RWPE2 (cell line): ENCODE results near the gene PDLIM7.

Experiments used
- ATAC-seq: fragments of 200-7000 bp; cut with Tn5 transposase; 3 replicates; pipeline ENCODE4 v1.9.1; 2021; ENCODE audit warnings: low read depth
- DNase-seq: peaks from one replicate; pipeline ENCODE4 v3.0.0-alpha.2; 2020; ENCODE audit warnings: low spot score
- H3K27ac ChIP-seq: fragments of 450-650 bp; 2 replicates; pipeline ENCODE4 v1.5.1; 2017; ENCODE audit warnings: mild to moderate bottlenecking; ENCODE audit not compliant: poor library complexity, severe bottlenecking
- H3K27me3 ChIP-seq: fragments of 250-450 bp; sonication (Bioruptor Pico); 2 replicates; pipeline ENCODE4 v1.5.1; 2021; ENCODE audit warnings: mild to moderate bottlenecking, moderate library complexity; ENCODE audit not compliant: insufficient read depth, poor library complexity, severe bottlenecking
- H3K36me3 ChIP-seq: fragments of 250-450 bp; sonication (Bioruptor Pico); 2 replicates; pipeline ENCODE4 v1.5.1; 2020; ENCODE audit warnings: low read depth, mild to moderate bottlenecking, moderate library complexity
- H3K4me1 ChIP-seq: fragments of 250-450 bp; sonication (Bioruptor Pico); 2 replicates; pipeline ENCODE4 v1.5.1; 2021; ENCODE audit warnings: mild to moderate bottlenecking, moderate library complexity; ENCODE audit not compliant: insufficient read depth, poor library complexity, severe bottlenecking
- H3K4me3 ChIP-seq: fragments of 250-450 bp; sonication (Bioruptor Pico); 2 replicates; pipeline ENCODE4 v1.5.1; 2021; ENCODE audit warnings: mild to moderate bottlenecking, moderate library complexity; ENCODE audit not compliant: severe bottlenecking
- H3K9me3 ChIP-seq: fragments of 250-450 bp; sonication (Bioruptor Pico); 2 replicates; pipeline ENCODE4 v1.5.1; 2021; ENCODE audit warnings: mild to moderate bottlenecking, moderate library complexity; ENCODE audit not compliant: severe bottlenecking
- CTCF ChIP-seq: fragments of 450-650 bp; IDR thresholded peaks from one replicate; pipeline ENCODE4 v1.5.1; 2017; ENCODE audit warnings: mild to moderate bottlenecking, moderate library complexity; ENCODE audit not compliant: poor library complexity, severe bottlenecking

PDLIM7 gene

DNA sequence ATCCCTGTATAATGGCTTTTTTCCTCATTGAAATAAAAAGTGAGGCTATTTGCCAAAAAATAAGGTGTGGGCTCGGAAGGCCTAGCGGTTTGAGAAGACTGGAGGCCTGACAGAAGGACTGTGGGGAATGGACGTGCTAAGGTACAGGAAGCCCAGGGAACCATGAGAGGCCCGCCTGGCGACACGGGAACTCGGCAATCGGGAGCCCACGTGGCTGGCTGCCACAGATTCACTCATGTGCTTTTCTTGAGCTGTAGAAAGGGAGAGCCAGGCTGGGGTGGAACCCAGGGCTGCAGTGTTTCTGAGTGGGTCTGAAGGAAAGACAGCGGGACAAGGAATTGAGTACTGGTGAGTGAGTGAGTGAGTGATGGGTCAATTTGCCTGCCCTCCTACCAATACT, 31.2 kb upstream of the PDLIM7 start:
- DNase-seq (peak; percentile 57), ATAC-seq (no peak)
- Histone ChIP-seq H3K4me1 (no peaks in the 10 kb centered on the region), H3K9me3 (no peaks in the 10 kb centered on the region), H3K4me3 (no peak overlapping the region), H3K27me3 (no peaks in the 10 kb centered on the region), H3K36me3 (peaks cover 77% of the 10 kb centered on the region), H3K27ac (no peak overlapping the region)
- no peak for TF ChIP-seq CTCF

GRCh38 chr5:177527595-177527994, 30.2 kb upstream of the PDLIM7 start:
- TF ChIP-seq CTCF, result no peak
- H3K9me3 ChIP-seq, result no peaks in the 10 kb centered on the region

GRCh38 chr5:177526791-177527190, 29.4 kb upstream of the PDLIM7 start:
- no peak for DNase-seq
- Histone ChIP-seq H3K4me3 (no peak overlapping the region), H3K27ac (no peak overlapping the region), H3K27me3 (no peaks in the 10 kb centered on the region), H3K9me3 (no peaks in the 10 kb centered on the region), H3K4me1 (no peaks in the 10 kb centered on the region), H3K36me3 (peaks cover 82% of the 10 kb centered on the region)
- no peak for TF ChIP-seq CTCF
- ATAC-seq, result no peak

More at GRCh38 chr5:177527595-177527994, 30.2 kb upstream of the PDLIM7 start:
- DNase-seq (peak; percentile 71), ATAC-seq (no peak)
- Histone ChIP-seq H3K4me1 (no peaks in the 10 kb centered on the region), H3K4me3 (no peak overlapping the region), H3K36me3 (peaks cover 82% of the 10 kb centered on the region), H3K27ac (no peak overlapping the region), H3K27me3 (no peaks in the 10 kb centered on the region)

DNA sequence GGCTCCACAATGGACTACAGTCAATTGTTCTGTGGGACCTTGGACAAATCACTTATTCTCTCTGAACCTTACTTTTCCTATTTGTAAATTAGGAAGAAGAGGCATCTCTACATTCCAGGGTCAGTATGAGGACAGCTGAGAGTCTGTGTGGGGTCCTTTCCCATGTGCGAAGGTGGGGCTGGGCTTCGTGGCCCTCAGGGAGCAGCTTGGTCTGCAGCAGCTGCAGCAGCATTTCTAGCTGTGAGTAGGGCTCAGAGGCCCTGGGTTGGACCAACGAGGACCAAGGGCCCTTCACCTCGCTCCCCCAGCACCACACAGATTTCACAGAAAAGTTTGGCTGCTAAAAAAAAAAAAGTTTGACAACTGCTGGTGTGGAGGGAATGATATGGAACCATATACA, 28.8 kb upstream of the PDLIM7 start:
- Histone ChIP-seq H3K27me3 (no peaks in the 10 kb centered on the region), H3K36me3 (peaks cover 87% of the 10 kb centered on the region), H3K4me1 (no peaks in the 10 kb centered on the region), H3K27ac (no peak overlapping the region), H3K4me3 (no peak overlapping the region), H3K9me3 (no peaks in the 10 kb centered on the region)
- TF ChIP-seq CTCF, result no peak
- DNase-seq (peak; percentile 41), ATAC-seq (no peak)

- TF ChIP-seq CTCF, result no peak
- Histone ChIP-seq H3K27me3 (no peaks in the 10 kb centered on the region), H3K9me3 (no peaks in the 10 kb centered on the region), H3K4me1 (no peaks in the 10 kb centered on the region), H3K4me3 (no peak overlapping the region), H3K27ac (no peak overlapping the region), H3K36me3 (peaks cover 80% of the 10 kb centered on the region)
- DNase-seq (peak; percentile 55), ATAC-seq (no peak)
Measured at GRCh38 chr5:177524941-177525655, 27.7 kb upstream of the PDLIM7 start.
